ENCODE results near the gene SHB.

The SHB gene

GRCh38 chr9:38088006-38088925, 19.2 kb upstream of the SHB start:
- H3K27me3 ChIP-seq (ENCODE audit: control insufficient read depth, insufficient read depth, low read length) = no peaks in the 10 kb centered on the region
- H3K9ac ChIP-seq (ENCODE audit: low read depth, low read length) = no peak overlapping the region
- H3K27ac ChIP-seq (ENCODE audit: low read depth, low read length) = no peak overlapping the region
- H3K9me3 ChIP-seq (ENCODE audit: control insufficient read depth, insufficient read depth, low read length) = no peaks in the 10 kb centered on the region
- no peaks in the 10 kb centered on the region for H3K36me3 ChIP-seq (ENCODE audit: control insufficient read depth, insufficient read depth, low read length)
- H3K4me3 ChIP-seq (ENCODE audit: low read depth, low read length) = no peak overlapping the region
- H3K4me1 ChIP-seq (ENCODE audit: control insufficient read depth, insufficient read depth, low read length) = peaks cover 14% of the 10 kb centered on the region

GRCh38 chr9:38086496-38086895, 17.5 kb upstream of the SHB start:
- peaks cover 19% of the 10 kb centered on the region for H3K4me1 ChIP-seq (ENCODE audit: control insufficient read depth, insufficient read depth, low read length)
- H3K4me3 ChIP-seq (ENCODE audit: low read depth, low read length) = no peak overlapping the region
- no peak overlapping the region for H3K9ac ChIP-seq (ENCODE audit: low read depth, low read length)
- H3K27me3 ChIP-seq (ENCODE audit: control insufficient read depth, insufficient read depth, low read length) = no peaks in the 10 kb centered on the region
- H3K9me3 ChIP-seq (ENCODE audit: control insufficient read depth, insufficient read depth, low read length) = no peaks in the 10 kb centered on the region
- H3K36me3 ChIP-seq (ENCODE audit: control insufficient read depth, insufficient read depth, low read length) = no peaks in the 10 kb centered on the region
- H3K27ac ChIP-seq (ENCODE audit: low read depth, low read length) = no peak overlapping the region

- Histone ChIP-seq H3K9ac (ENCODE audit: low read depth, low read length) (no peak overlapping the region), H3K27ac (ENCODE audit: low read depth, low read length) (no peak overlapping the region), H3K4me3 (ENCODE audit: low read depth, low read length) (no peak overlapping the region), H3K9me3 (ENCODE audit: control insufficient read depth, insufficient read depth, low read length) (no peaks in the 10 kb centered on the region), H3K36me3 (ENCODE audit: control insufficient read depth, insufficient read depth, low read length) (no peaks in the 10 kb centered on the region), H3K4me1 (ENCODE audit: control insufficient read depth, insufficient read depth, low read length) (peaks cover 15% of the 10 kb centered on the region), H3K27me3 (ENCODE audit: control insufficient read depth, insufficient read depth, low read length) (no peaks in the 10 kb centered on the region)
Observed at GRCh38 chr9:38085308-38085707, 16.3 kb upstream of the SHB start.

- Histone ChIP-seq H3K4me1 (ENCODE audit: control insufficient read depth, insufficient read depth, low read length) (0 out of 2 replicates have a peak, but pooled peaks cover 8% of the 10 kb centered on the region), H3K9me3 (ENCODE audit: control insufficient read depth, insufficient read depth, low read length) (no peaks in the 10 kb centered on the region), H3K27me3 (ENCODE audit: control insufficient read depth, insufficient read depth, low read length) (no peaks in the 10 kb centered on the region), H3K36me3 (ENCODE audit: control insufficient read depth, insufficient read depth, low read length) (no peaks in the 10 kb centered on the region), H3K9ac (ENCODE audit: low read depth, low read length) (no peak overlapping the region), H3K4me3 (ENCODE audit: low read depth, low read length) (no peak overlapping the region), H3K27ac (ENCODE audit: low read depth, low read length) (no peak overlapping the region)
Observed at GRCh38 chr9:38084556-38084880, 15.5 kb upstream of the SHB start.

- Histone ChIP-seq H3K9me3 (ENCODE audit: control insufficient read depth, insufficient read depth, low read length) (no peaks in the 10 kb centered on the region), H3K36me3 (ENCODE audit: control insufficient read depth, insufficient read depth, low read length) (no peaks in the 10 kb centered on the region), H3K4me3 (ENCODE audit: low read depth, low read length) (no peak overlapping the region), H3K27me3 (ENCODE audit: control insufficient read depth, insufficient read depth, low read length) (no peaks in the 10 kb centered on the region), H3K4me1 (ENCODE audit: control insufficient read depth, insufficient read depth, low read length) (peaks cover 6% of the 10 kb centered on the region; the same call in 1 of the 2 replicates), H3K27ac (ENCODE audit: low read depth, low read length) (peak overlapping the region; percentile 53), H3K9ac (ENCODE audit: low read depth, low read length) (no peak overlapping the region)
Observed at GRCh38 chr9:38083858-38084555, 15.0 kb upstream of the SHB start.

- no peak overlapping the region for H3K4me3 ChIP-seq (ENCODE audit: low read depth, low read length)
- no peak overlapping the region for H3K27ac ChIP-seq (ENCODE audit: low read depth, low read length)
- H3K9me3 ChIP-seq (ENCODE audit: control insufficient read depth, insufficient read depth, low read length) = no peaks in the 10 kb centered on the region
Observed at GRCh38 chr9:38082446-38083287, 13.6 kb upstream of the SHB start.

GRCh38 chr9:38081356-38082108, 12.5 kb upstream of the SHB start:
- Histone ChIP-seq H3K4me1 (ENCODE audit: control insufficient read depth, insufficient read depth, low read length) (peaks cover 9% of the 10 kb centered on the region; the same call in 1 of the 2 replicates), H3K27me3 (ENCODE audit: control insufficient read depth, insufficient read depth, low read length) (no peaks in the 10 kb centered on the region), H3K9ac (ENCODE audit: low read depth, low read length) (no peak overlapping the region), H3K27ac (ENCODE audit: low read depth, low read length) (no peak overlapping the region), H3K4me3 (ENCODE audit: low read depth, low read length) (no peak overlapping the region), H3K9me3 (ENCODE audit: control insufficient read depth, insufficient read depth, low read length) (no peaks in the 10 kb centered on the region), H3K36me3 (ENCODE audit: control insufficient read depth, insufficient read depth, low read length) (no peaks in the 10 kb centered on the region)

More at GRCh38 chr9:38082446-38083287, 13.6 kb upstream of the SHB start:
- Histone ChIP-seq H3K36me3 (ENCODE audit: control insufficient read depth, insufficient read depth, low read length) (no peaks in the 10 kb centered on the region), H3K27me3 (ENCODE audit: control insufficient read depth, insufficient read depth, low read length) (no peaks in the 10 kb centered on the region), H3K4me1 (ENCODE audit: control insufficient read depth, insufficient read depth, low read length) (peaks cover 9% of the 10 kb centered on the region; the same call in 1 of the 2 replicates), H3K9ac (ENCODE audit: low read depth, low read length) (no peak overlapping the region)

- Histone ChIP-seq H3K4me1 (ENCODE audit: control insufficient read depth, insufficient read depth, low read length) (peaks cover 9% of the 10 kb centered on the region; the same call in 1 of the 2 replicates), H3K9me3 (ENCODE audit: control insufficient read depth, insufficient read depth, low read length) (no peaks in the 10 kb centered on the region), H3K4me3 (ENCODE audit: low read depth, low read length) (no peak overlapping the region), H3K27ac (ENCODE audit: low read depth, low read length) (no peak overlapping the region), H3K27me3 (ENCODE audit: control insufficient read depth, insufficient read depth, low read length) (no peaks in the 10 kb centered on the region), H3K36me3 (ENCODE audit: control insufficient read depth, insufficient read depth, low read length) (no peaks in the 10 kb centered on the region), H3K9ac (ENCODE audit: low read depth, low read length) (no peak overlapping the region)
Observed at GRCh38 chr9:38079461-38080031, 10.5 kb upstream of the SHB start.

GRCh38 chr9:38075272-38075671, 6.2 kb upstream of the SHB start:
- Histone ChIP-seq H3K27me3 (ENCODE audit: control insufficient read depth, insufficient read depth, low read length) (peaks cover 12% of the 10 kb centered on the region; the same call in 1 of the 2 replicates), H3K4me1 (ENCODE audit: control insufficient read depth, insufficient read depth, low read length) (peaks cover 4% of the 10 kb centered on the region; the same call in 1 of the 2 replicates), H3K9ac (ENCODE audit: low read depth, low read length) (no peak overlapping the region), H3K36me3 (ENCODE audit: control insufficient read depth, insufficient read depth, low read length) (no peaks in the 10 kb centered on the region), H3K9me3 (ENCODE audit: control insufficient read depth, insufficient read depth, low read length) (no peaks in the 10 kb centered on the region), H3K27ac (ENCODE audit: low read depth, low read length) (no peak overlapping the region), H3K4me3 (ENCODE audit: low read depth, low read length) (no peak overlapping the region)

GRCh38 chr9:38074441-38074961, 5.5 kb upstream of the SHB start:
- no peak overlapping the region for H3K4me3 ChIP-seq (ENCODE audit: low read depth, low read length)
- H3K9ac ChIP-seq (ENCODE audit: low read depth, low read length) = no peak overlapping the region
- peaks cover 4% of the 10 kb centered on the region; the same call in 1 of the 2 replicates for H3K4me1 ChIP-seq (ENCODE audit: control insufficient read depth, insufficient read depth, low read length)
- no peak overlapping the region for H3K27ac ChIP-seq (ENCODE audit: low read depth, low read length)
- no peaks in the 10 kb centered on the region for H3K9me3 ChIP-seq (ENCODE audit: control insufficient read depth, insufficient read depth, low read length)
- H3K36me3 ChIP-seq (ENCODE audit: control insufficient read depth, insufficient read depth, low read length) = no peaks in the 10 kb centered on the region
- H3K27me3 ChIP-seq (ENCODE audit: control insufficient read depth, insufficient read depth, low read length) = peaks cover 12% of the 10 kb centered on the region; the same call in 1 of the 2 replicates

Data from HUES48 (cell line).